Measurements from ENCODE around the gene WDPCP.

DNA sequence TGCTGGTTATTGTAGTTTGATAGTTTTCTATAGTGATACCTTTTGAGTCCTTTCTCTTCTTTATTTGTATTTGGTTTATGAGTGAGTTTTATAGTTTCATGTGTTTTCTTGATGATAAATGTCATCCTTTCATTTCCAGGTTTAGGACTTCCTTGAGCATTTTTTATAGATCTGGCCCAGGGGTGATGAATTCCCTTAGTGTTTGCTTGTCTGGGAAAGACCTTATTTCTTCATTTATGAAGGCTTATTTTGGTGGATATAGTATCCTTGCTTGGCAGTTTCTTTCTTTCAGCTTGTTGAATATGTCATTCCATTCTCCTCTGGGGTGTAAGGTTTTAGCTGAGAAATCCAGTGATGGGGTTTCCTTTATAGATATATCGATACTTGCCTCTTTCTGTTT is 483.8 kb downstream of the WDPCP start:
- TF ChIP-seq EHMT2 (IDR thresholded peaks at IDR 0.05; ENCODE audit: low read depth) (no peak), MAFK (IDR thresholded peaks at IDR 0.05; ENCODE audit: partially characterized antibody) (no peak), EP300 (IDR thresholded peaks at IDR 0.05) (no peak), RAD21 (conservative IDR thresholded peaks at IDR 0.05 in 1 of 2, IDR thresholded peaks at IDR 0.05 in 1 of 2) (no peak), POLR2A (IDR thresholded peaks at IDR 0.05; ENCODE audit: low read length) (no peak), HEYL (CRISPR knock-in tag; IDR thresholded peaks at IDR 0.05) (no peak), SREBF2 (IDR thresholded peaks at IDR 0.05) (no peak)
- TF ChIP-seq, protein P1, sequence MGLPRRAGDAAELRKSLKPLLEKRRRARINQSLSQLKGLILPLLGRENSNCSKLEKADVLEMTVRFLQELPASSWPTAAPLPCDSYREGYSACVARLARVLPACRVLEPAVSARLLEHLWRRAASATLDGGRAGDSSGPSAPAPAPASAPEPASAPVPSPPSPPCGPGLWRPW (IDR thresholded peaks at IDR 0.05), result no peak
- TF ChIP-seq, protein P2, sequence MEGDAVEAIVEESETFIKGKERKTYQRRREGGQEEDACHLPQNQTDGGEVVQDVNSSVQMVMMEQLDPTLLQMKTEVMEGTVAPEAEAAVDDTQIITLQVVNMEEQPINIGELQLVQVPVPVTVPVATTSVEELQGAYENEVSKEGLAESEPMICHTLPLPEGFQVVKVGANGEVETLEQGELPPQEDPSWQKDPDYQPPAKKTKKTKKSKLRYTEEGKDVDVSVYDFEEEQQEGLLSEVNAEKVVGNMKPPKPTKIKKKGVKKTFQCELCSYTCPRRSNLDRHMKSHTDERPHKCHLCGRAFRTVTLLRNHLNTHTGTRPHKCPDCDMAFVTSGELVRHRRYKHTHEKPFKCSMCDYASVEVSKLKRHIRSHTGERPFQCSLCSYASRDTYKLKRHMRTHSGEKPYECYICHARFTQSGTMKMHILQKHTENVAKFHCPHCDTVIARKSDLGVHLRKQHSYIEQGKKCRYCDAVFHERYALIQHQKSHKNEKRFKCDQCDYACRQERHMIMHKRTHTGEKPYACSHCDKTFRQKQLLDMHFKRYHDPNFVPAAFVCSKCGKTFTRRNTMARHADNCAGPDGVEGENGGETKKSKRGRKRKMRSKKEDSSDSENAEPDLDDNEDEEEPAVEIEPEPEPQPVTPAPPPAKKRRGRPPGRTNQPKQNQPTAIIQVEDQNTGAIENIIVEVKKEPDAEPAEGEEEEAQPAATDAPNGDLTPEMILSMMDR (IDR thresholded peaks at IDR 0.05), result no peak
- TF ChIP-seq, protein P3, sequence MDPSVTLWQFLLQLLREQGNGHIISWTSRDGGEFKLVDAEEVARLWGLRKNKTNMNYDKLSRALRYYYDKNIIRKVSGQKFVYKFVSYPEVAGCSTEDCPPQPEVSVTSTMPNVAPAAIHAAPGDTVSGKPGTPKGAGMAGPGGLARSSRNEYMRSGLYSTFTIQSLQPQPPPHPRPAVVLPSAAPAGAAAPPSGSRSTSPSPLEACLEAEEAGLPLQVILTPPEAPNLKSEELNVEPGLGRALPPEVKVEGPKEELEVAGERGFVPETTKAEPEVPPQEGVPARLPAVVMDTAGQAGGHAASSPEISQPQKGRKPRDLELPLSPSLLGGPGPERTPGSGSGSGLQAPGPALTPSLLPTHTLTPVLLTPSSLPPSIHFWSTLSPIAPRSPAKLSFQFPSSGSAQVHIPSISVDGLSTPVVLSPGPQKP (IDR thresholded peaks at IDR 0.05; ENCODE audit: low read depth, low read length), result no peak
- TF ChIP-seq, protein P4, sequence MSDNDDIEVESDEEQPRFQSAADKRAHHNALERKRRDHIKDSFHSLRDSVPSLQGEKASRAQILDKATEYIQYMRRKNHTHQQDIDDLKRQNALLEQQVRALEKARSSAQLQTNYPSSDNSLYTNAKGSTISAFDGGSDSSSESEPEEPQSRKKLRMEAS (IDR thresholded peaks at IDR 0.05), result no peak
- TF ChIP-seq, protein P5, sequence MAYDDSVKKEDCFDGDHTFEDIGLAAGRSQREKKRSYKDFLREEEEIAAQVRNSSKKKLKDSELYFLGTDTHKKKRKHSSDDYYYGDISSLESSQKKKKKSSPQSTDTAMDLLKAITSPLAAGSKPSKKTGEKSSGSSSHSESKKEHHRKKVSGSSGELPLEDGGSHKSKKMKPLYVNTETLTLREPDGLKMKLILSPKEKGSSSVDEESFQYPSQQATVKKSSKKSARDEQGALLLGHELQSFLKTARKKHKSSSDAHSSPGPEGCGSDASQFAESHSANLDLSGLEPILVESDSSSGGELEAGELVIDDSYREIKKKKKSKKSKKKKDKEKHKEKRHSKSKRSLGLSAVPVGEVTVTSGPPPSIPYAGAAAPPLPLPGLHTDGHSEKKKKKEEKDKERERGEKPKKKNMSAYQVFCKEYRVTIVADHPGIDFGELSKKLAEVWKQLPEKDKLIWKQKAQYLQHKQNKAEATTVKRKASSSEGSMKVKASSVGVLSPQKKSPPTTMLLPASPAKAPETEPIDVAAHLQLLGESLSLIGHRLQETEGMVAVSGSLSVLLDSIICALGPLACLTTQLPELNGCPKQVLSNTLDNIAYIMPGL (CRISPR knock-in tag; IDR thresholded peaks at IDR 0.05; ENCODE audit: borderline replicate concordance), result no peak

All from A549 (cell line).